ENCODE measurements around the gene NPTXR.
A peak's percentile ranks its signal among the peaks of the same experiment; 100 is the strongest.

NPTXR gene

DNA sequence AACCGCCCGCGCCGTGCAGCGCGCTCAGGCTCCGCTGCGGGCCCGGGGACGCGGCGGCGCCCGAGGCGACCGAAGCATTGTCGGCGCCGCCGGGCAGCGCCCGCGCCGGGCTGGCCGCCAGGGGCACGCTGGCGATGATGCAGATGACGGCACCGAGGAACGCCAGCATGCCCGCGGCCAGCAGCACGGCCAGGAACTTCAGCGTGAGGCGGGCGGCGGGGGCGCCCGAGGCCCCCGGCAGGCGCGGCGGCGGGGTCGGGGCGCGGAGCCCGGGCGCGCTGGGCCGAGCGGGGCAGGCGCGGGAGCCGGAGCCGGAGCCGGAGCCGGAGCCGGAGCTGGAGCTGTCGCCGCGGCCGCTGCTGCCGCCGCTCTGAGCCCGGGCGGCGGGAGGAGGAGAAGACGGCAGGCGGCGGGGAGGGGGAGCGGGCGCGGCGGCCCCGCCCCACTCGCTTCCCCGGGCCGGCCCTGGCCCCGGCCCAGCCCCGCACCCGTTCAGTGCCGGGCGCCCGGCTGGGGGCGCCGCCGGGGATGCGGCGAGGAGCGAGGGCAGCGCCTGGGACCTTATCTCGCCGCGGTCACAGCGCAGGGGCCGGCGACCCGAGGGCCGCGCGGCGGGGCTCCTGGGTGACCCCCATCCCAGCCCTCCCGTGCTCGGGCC lies at the start of gene NPTXR:
Gene NPTXR (minus strand): TSS at position 372 of the 658 bp plus-strand sequence.
- DNase-seq (ENCODE audit: low read depth) = no peak
- peak within 1 kb of the TSS; percentile 55 for H3K4me3 ChIP-seq (ENCODE audit: low read depth, low read length)
- TF ChIP-seq, protein P1, sequence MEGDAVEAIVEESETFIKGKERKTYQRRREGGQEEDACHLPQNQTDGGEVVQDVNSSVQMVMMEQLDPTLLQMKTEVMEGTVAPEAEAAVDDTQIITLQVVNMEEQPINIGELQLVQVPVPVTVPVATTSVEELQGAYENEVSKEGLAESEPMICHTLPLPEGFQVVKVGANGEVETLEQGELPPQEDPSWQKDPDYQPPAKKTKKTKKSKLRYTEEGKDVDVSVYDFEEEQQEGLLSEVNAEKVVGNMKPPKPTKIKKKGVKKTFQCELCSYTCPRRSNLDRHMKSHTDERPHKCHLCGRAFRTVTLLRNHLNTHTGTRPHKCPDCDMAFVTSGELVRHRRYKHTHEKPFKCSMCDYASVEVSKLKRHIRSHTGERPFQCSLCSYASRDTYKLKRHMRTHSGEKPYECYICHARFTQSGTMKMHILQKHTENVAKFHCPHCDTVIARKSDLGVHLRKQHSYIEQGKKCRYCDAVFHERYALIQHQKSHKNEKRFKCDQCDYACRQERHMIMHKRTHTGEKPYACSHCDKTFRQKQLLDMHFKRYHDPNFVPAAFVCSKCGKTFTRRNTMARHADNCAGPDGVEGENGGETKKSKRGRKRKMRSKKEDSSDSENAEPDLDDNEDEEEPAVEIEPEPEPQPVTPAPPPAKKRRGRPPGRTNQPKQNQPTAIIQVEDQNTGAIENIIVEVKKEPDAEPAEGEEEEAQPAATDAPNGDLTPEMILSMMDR (IDR thresholded peaks at IDR 0.05; ENCODE audit: control insufficient read depth, extremely low read depth, insufficient read depth) = no peak

DNA sequence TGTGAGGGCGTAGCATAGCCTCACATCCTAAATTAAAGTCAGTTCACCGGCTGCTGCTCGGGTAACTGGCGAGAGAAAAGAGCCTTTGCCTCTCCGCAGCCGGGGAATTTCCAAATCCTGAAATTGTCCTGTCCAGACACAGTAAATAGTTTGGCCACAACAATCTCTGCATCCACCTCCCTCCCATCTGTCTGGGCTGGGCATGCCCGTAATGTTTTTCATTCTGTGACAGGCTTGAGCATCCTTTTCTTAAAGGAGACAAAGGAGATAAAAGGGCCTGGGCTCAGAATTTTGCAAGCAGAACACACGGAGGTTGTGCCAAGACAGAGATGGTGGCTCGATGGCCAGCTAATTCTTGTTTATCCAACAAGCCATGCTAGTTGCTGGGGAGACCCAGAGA lies 47.4 kb upstream of the NPTXR start:
- TF ChIP-seq, protein P1 (IDR thresholded peaks at IDR 0.05; ENCODE audit: control insufficient read depth, extremely low read depth, insufficient read depth) = no peak
- DNase-seq (ENCODE audit: low read depth) = no peak
- no peak overlapping the region for H3K4me3 ChIP-seq (ENCODE audit: low read depth, low read length)

DNA sequence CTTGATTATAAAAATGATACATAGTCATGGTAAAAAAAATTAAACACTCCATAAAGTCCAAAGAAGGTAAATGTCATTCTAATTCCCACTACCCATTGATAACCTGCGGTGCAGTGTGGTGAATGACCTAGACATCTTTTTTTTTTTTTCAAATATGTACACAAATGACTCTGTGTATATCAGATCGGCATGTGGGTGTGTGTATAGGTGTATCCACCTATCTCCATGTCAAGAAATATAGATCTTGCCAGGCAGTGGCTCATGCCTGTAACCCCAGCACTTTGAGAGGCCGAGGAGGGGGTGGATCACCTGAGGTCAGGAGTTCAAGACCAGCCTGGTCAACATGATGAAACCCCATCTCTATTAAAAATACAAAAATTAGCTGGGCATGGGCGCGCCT lies 46.5 kb upstream of the NPTXR start:
- H3K4me3 ChIP-seq (ENCODE audit: low read depth, low read length) = no peak overlapping the region
- TF ChIP-seq, protein P1 (IDR thresholded peaks at IDR 0.05; ENCODE audit: control insufficient read depth, extremely low read depth, insufficient read depth) = no peak
- DNase-seq (ENCODE audit: low read depth) = no peak

DNA sequence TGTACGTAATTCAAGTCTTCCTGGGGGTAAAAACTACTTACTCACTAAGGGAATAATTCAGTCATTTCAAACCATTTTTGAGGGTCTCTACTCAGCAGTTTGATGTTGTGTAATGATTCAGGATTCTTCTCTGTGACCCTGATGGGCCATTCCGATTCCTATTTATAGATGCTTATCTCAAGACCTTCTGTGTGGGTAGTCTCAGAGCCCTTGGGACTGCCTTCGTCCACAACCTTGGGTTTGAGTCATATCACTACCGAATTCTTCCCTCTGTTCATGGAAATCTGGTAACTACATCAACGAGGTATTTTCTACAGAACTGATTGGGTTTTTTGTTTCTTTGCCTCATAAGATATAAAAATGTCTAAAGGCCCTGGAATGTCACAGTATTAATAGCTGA lies 42.5 kb upstream of the NPTXR start:
- DNase-seq (ENCODE audit: low read depth) = no peak
- H3K4me3 ChIP-seq (ENCODE audit: low read depth, low read length) = no peak overlapping the region
- TF ChIP-seq, protein P1 (IDR thresholded peaks at IDR 0.05; ENCODE audit: control insufficient read depth, extremely low read depth, insufficient read depth) = no peak

DNA sequence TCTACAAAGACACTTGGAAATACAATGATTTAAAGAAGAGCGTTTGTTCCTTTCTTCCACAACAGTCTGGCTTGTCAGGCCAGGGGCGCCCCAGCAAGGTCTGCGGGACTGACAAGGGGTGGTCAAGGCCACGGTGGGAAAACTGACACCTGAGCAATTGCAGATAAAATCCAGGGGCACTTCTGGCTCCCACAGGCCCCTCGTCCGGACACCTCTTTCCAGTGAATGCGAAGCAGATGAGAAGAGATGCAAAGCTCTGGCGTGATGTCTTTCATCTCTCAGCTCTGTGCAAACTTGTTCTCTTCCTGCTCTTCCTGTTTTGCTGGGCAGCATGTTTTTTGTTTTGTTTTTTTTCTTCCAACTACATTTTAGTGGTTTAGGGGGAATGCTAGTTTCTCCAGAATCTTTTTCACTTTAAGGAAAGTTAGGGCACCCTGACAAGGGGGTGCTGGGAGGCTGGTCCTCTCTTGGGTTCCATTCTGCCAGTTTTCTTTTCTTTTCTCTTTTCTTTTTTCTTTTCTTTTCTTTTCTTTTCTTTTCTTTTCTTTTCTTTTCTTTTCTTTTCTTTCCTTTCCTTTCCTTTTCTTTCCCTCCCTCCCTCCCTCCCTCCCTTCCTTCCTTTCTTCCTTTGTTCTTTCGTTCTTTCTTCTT lies 39.3 kb upstream of the NPTXR start:
- DNase-seq (ENCODE audit: low read depth) = no peak
- H3K4me3 ChIP-seq (ENCODE audit: low read depth, low read length) = no peak overlapping the region
- TF ChIP-seq, protein P1 (IDR thresholded peaks at IDR 0.05; ENCODE audit: control insufficient read depth, extremely low read depth, insufficient read depth) = no peak

DNA sequence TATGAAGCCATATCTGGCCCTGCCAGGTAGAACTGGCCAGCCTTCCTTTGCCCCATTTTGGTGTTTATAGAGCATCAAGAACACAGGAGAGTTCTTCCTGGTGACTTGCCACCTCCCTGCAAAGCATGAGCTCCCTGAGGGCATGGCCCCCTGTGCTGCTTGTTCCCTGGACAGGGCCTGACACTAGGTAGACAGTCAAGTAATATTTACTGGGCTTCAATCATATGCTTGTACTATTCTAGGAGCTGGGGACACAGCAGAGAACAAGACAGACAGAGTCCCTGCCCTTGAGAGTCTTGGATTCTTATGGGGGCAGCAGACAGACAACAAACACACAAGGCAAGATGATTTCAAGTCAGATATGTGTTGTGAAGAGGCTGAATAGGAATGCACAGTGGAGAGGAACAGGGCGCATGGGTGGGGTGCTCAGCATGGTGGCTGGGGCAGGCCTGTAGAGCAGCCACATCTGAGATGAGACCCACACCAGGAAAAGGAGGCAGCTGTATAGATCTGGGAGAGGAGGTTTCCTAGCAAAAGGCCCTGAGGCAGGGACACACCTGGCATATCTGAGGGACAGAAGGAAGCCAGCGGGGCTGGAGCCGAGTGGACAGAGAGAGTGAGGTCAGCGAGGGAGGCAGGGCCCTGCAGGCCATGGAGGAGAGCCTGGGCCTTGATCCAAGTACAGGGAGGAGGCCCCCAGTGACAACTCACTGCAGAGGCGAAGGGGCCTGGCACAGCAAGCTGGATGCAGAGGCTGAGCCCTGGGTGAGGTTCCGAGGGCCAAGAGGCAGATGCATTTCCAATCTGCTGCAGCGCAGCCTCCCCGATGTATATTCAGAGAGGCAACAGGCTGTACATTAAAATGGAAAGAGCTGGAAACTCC lies 38.4 kb upstream of the NPTXR start:
- no peak for DNase-seq (ENCODE audit: low read depth)
- no peak overlapping the region for H3K4me3 ChIP-seq (ENCODE audit: low read depth, low read length)
- TF ChIP-seq, protein P1 (IDR thresholded peaks at IDR 0.05; ENCODE audit: control insufficient read depth, extremely low read depth, insufficient read depth) = no peak

Measured in LNCaP clone FGC (cell line).